Measurements from ENCODE around the gene PSG4. TPM values are rescaled to one million over a fixed set of nuclear protein-coding genes. Genes with fewer than 3 reads are reported as not detected.
A peak's percentile ranks its signal among the peaks of the same experiment; 100 is the strongest.
"Not testable (repeated sequence)": the region's sequence is repeated elsewhere in the genome, so short reads cannot be mapped to it uniquely, and the experiment has no call there.

Gene PSG4
- polyA plus RNA-seq, 1 experiment, result 0.84 TPM

DNA sequence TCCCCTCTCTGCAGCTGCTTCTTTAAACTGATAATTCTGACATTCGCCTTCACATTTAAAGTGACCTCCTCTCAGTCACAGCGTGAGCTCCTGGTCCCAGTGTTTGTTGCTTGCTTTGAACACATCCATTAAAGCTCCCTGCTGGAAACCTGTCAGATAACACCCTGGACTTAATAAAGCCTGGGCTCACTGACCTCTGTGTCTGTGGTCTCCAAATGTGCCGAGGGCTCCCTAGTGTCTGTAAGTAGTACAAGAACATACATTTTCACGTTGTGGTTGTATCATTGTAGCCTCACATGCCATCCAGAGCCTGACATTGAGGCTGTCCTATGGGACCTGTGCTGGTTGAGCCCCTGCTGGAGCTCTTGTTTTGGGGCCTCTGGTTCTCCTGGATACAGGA lies 2.6 kb upstream of the PSG4 start:
- TF ChIP-seq, protein P1, sequence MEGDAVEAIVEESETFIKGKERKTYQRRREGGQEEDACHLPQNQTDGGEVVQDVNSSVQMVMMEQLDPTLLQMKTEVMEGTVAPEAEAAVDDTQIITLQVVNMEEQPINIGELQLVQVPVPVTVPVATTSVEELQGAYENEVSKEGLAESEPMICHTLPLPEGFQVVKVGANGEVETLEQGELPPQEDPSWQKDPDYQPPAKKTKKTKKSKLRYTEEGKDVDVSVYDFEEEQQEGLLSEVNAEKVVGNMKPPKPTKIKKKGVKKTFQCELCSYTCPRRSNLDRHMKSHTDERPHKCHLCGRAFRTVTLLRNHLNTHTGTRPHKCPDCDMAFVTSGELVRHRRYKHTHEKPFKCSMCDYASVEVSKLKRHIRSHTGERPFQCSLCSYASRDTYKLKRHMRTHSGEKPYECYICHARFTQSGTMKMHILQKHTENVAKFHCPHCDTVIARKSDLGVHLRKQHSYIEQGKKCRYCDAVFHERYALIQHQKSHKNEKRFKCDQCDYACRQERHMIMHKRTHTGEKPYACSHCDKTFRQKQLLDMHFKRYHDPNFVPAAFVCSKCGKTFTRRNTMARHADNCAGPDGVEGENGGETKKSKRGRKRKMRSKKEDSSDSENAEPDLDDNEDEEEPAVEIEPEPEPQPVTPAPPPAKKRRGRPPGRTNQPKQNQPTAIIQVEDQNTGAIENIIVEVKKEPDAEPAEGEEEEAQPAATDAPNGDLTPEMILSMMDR (IDR thresholded peaks at IDR 0.05; ENCODE audit: low read depth, low read length), result no peak
- Histone ChIP-seq H3K27me3 (ENCODE audit: control insufficient read depth, insufficient read depth, low read length) (no peaks in the 10 kb centered on the region), H3K9me3 (ENCODE audit: control insufficient read depth, insufficient read depth, low read length) (peaks cover 13% of the 10 kb centered on the region), H3K27ac (ENCODE audit: low read depth, low read length) (no peak overlapping the region), H3K4me3 (ENCODE audit: low read depth, low read length) (no peak overlapping the region)
- DNase-seq (ENCODE audit: low read depth, low spot score), result no peak
- POLR2A ChIA-PET, result no interaction called here
- CTCF ChIA-PET, result no interaction called here

DNA sequence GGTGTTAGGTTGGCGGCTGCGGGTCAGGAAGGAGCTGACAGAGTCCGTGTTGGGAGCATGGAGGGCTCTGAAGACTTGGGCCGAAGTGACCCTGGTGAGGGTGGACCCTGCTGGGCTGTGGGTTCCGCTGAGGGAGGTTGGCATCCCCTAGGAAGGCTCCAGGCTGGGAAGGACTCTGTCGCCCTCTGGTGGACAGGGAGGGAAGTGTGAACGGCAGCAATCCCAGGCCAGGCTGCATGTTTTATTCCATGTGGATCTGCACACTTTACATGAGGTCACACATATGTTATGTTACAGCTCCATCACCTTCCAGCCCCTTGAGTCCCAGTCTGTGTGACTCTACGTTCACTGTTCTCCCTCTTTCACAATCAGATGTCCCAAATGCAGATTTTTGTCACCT lies 1.7 kb upstream of the PSG4 start:
- H3K27ac ChIP-seq (ENCODE audit: low read depth, low read length); H3K4me3 ChIP-seq (ENCODE audit: low read depth, low read length); POLR2A ChIA-PET; DNase-seq (ENCODE audit: low read depth, low spot score); H3K27me3 ChIP-seq (ENCODE audit: control insufficient read depth, insufficient read depth, low read length): not testable (repeated sequence)
- peaks cover 13% of the 10 kb centered on the region for H3K9me3 ChIP-seq (ENCODE audit: control insufficient read depth, insufficient read depth, low read length)
- TF ChIP-seq, protein P1 (IDR thresholded peaks at IDR 0.05; ENCODE audit: low read depth, low read length), result peak; percentile 36
- CTCF ChIA-PET, result interaction anchor here (0.5 kb wide), 1 partner anchor 308 kb away, joined by 5 read pairs; no protein-coding TSS in a partner anchor

DNA sequence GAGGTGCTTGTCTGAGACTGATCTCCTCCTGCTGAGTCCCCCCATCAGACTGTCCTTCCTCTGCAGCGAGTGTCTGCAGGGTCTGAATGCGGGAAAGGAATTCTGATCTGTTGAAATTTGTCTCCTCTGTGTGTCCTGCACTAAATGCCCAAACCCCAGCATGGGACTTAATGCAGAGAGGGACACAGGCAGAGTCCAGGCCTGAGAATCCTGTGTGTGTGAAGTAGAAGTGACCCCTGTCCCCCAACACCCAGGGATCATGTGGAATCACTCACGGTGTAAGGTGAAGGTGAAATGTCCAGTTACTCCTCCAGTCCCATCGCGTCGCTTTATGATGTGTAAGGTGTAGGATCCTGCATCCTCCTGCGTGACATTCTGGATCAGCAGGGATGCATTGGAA lies 1.8 kb downstream of the PSG4 start:
- CTCF ChIA-PET; H3K27me3 ChIP-seq (ENCODE audit: control insufficient read depth, insufficient read depth, low read length); DNase-seq (ENCODE audit: low read depth, low spot score); POLR2A ChIA-PET; H3K27ac ChIP-seq (ENCODE audit: low read depth, low read length); H3K4me3 ChIP-seq (ENCODE audit: low read depth, low read length): not testable (repeated sequence)
- H3K9me3 ChIP-seq (ENCODE audit: control insufficient read depth, insufficient read depth, low read length), result peaks cover 13% of the 10 kb centered on the region

DNA sequence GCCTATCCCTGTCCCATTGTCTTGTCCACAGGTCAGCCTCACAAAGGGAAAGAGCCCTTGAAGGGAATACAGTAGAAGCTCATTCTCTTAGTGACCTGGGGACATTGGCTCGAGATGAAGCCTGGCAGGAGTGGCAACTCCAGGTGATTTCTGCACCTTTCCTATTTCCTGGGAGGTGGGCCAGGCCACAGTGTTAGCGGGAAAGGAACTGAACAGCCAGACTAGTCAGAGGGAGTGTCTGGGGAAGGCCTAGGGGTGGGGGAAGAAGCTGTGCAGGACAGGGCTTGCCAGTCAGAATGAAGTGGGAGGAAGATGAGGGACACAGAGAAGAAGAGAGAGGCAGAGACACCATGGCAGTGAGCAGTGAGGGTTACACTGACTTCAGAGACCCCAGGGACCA lies 3.5 kb downstream of the PSG4 start:
- H3K27me3 ChIP-seq (ENCODE audit: control insufficient read depth, insufficient read depth, low read length); CTCF ChIA-PET; H3K9me3 ChIP-seq (ENCODE audit: control insufficient read depth, insufficient read depth, low read length); H3K4me3 ChIP-seq (ENCODE audit: low read depth, low read length); DNase-seq (ENCODE audit: low read depth, low spot score): not testable (repeated sequence)
- peak overlapping the region; percentile 97 for H3K27ac ChIP-seq (ENCODE audit: low read depth, low read length)
- POLR2A ChIA-PET, result interaction anchor here (1.0 kb wide), 1 partner anchor 20 kb away, joined by 3 read pairs; no protein-coding TSS in a partner anchor

DNA sequence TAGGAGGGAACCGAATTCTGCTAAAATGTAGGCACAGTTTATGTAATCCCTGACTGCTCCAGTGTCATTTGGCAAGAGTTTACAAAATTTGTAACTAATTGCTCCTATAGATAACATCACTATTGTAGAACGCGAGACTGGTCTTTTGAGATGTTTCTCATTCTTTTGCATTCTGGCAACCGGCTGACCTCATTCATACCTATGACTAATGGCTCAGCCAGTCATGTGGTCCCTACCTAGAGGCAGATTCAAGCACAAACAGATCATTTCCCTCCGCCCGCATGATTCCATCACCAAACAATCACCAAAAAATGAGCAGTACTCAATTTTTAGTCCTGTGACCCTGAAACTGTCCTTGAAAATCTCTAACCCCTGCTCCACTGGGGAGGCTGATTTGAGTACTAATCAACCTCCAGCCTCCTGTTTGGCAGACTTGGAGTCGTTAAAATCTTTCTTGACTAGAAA lies 4.1 kb downstream of the PSG4 start:
- H3K27me3 ChIP-seq (ENCODE audit: control insufficient read depth, insufficient read depth, low read length); CTCF ChIA-PET; H3K4me3 ChIP-seq (ENCODE audit: low read depth, low read length); DNase-seq (ENCODE audit: low read depth, low spot score); POLR2A ChIA-PET; H3K9me3 ChIP-seq (ENCODE audit: control insufficient read depth, insufficient read depth, low read length): not testable (repeated sequence)
- H3K27ac ChIP-seq (ENCODE audit: low read depth, low read length), result peak overlapping the region; percentile 97

DNA sequence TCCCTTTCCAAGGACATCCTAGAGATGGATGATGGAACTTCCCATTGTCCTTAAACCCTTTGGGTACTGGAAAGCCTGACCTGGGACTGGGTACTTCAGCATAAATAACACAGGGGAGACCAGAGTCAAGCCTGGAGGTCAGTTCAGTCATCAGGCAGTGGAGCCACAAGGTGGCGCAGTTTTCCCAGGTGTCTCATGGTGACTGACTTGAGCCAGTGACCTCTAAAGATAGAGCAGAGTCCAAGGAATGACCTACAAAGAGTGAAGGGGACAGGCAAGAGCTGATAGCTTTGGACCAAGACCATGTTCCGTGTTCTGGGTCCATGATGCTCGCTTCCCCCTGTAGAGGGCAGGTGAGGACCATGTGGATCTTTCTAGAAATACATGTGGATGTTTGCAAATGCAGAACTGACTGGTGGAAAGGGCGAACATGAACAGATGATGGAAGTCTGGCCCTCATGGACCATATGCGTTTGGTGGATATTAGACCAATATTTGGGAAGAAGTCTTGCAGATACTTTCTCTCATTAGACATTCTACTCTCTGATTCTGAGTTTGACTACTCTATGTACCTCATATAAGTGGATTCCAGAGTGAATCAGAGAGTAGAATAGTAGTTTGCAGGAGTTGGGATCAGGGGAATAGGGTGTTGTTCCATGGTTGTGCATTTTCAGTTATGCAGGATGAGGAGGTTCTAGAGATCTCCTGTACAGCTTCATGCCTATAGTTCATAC lies 6.6 kb downstream of the PSG4 start:
- DNase-seq (ENCODE audit: low read depth, low spot score); H3K9me3 ChIP-seq (ENCODE audit: control insufficient read depth, insufficient read depth, low read length); CTCF ChIA-PET; H3K27me3 ChIP-seq (ENCODE audit: control insufficient read depth, insufficient read depth, low read length); H3K4me3 ChIP-seq (ENCODE audit: low read depth, low read length); POLR2A ChIA-PET; H3K27ac ChIP-seq (ENCODE audit: low read depth, low read length): not testable (repeated sequence)

GRCh38 chr19:43197666-43198397 lies 7.6 kb downstream of the PSG4 start:
- H3K4me3 ChIP-seq (ENCODE audit: low read depth, low read length); H3K9me3 ChIP-seq (ENCODE audit: control insufficient read depth, insufficient read depth, low read length); H3K27me3 ChIP-seq (ENCODE audit: control insufficient read depth, insufficient read depth, low read length); DNase-seq (ENCODE audit: low read depth, low spot score); POLR2A ChIA-PET; H3K27ac ChIP-seq (ENCODE audit: low read depth, low read length); CTCF ChIA-PET: not testable (repeated sequence)

GRCh38 chr19:43194397-43194796 lies 11.0 kb downstream of the PSG4 start:
- DNase-seq (ENCODE audit: low read depth, low spot score); H3K27me3 ChIP-seq (ENCODE audit: control insufficient read depth, insufficient read depth, low read length); H3K9me3 ChIP-seq (ENCODE audit: control insufficient read depth, insufficient read depth, low read length); H3K27ac ChIP-seq (ENCODE audit: low read depth, low read length); H3K4me3 ChIP-seq (ENCODE audit: low read depth, low read length); POLR2A ChIA-PET; CTCF ChIA-PET: not testable (repeated sequence)

GRCh38 chr19:43192381-43193155 lies 12.9 kb downstream of the PSG4 start:
- DNase-seq (ENCODE audit: low read depth, low spot score); H3K27ac ChIP-seq (ENCODE audit: low read depth, low read length); H3K4me3 ChIP-seq (ENCODE audit: low read depth, low read length); H3K27me3 ChIP-seq (ENCODE audit: control insufficient read depth, insufficient read depth, low read length); POLR2A ChIA-PET; H3K9me3 ChIP-seq (ENCODE audit: control insufficient read depth, insufficient read depth, low read length): not testable (repeated sequence)
- CTCF ChIA-PET, result interaction anchor here (1.0 kb wide), 1 partner anchor 88 kb away, joined by 4 read pairs; no protein-coding TSS in a partner anchor
